Esophagus muscularis mucosa (tissue), 4 donors: ENCODE measurements around the gene TEDDM1. TPM values are rescaled to one million over a fixed set of nuclear protein-coding genes. Genes with fewer than 3 reads are reported as not detected.

Experiments
- DNase-seq: peaks from one replicate; pipeline ENCODE4 v3.0.0-alpha.2; 2017; ENCODE audit errors: extremely low spot score
- H3K27ac ChIP-seq, 4 donors: fragments of 200-600 bp; sonication (generic); replicated peaks in 1 of 4; 1 replicate in 3 of 4; 2 replicates in 1 of 4; pipeline ENCODE4 v1.5.1; 2016 to 2019; ENCODE audit warnings: mild to moderate bottlenecking in 1 of 4
- H3K27me3 ChIP-seq, 4 donors: fragments of 200-600 bp; sonication (generic); one replicate each; pipeline versions ENCODE4 v1.5.1 to v1.6.0; 2016 to 2019
- H3K36me3 ChIP-seq, 4 donors: fragments of 200-600 bp; sonication (generic); one replicate each; pipeline ENCODE4 v1.5.1; 2016 to 2019
- H3K4me1 ChIP-seq, 4 donors: fragments of 200-600 bp; sonication (generic); one replicate each; pipeline ENCODE4 v1.5.1; 2016 to 2019
- H3K4me3 ChIP-seq, 4 donors: fragments of 200-600 bp; sonication (generic); 1 replicate in 2 of 4; 2 replicates in 2 of 4; pipeline ENCODE4 v1.5.1; 2016 to 2019; ENCODE audit warnings: mild to moderate bottlenecking in 4 of 4, moderate library complexity in 1 of 4
- H3K9me3 ChIP-seq, 4 donors: fragments of 200-600 bp; sonication (generic); 1 replicate in 3 of 4; 2 replicates in 1 of 4; pipeline ENCODE4 v1.5.1; 2016 to 2019
- EP300 ChIP-seq: sonication (generic); formaldehyde crosslinking; IDR thresholded peaks from one replicate; pipeline ENCODE4 v1.6.1; 2017; ENCODE audit warnings: antibody characterized with exemption
- POLR2A ChIP-seq: fragments of 450-650 bp; IDR thresholded peaks from one replicate; pipeline ENCODE4 v1.6.1; 2017; ENCODE audit warnings: antibody characterized with exemption, moderate library complexity, mild to moderate bottlenecking, low read depth
- POLR2AphosphoS5 ChIP-seq, 2 donors: sonication (generic); formaldehyde crosslinking; IDR thresholded peaks; one replicate each; pipeline ENCODE4 v1.6.1; 2017; ENCODE audit warnings: antibody characterized with exemption in 2 of 2
- WGBS: methylation state at CpG from one replicate; pipeline ENCODE4 v1.1.5; 2018; 5-methylcytosine and 5-hydroxymethylcytosine counted together
- intact Hi-C: fragments of 100-400 bp; cut with DNase I; formaldehyde crosslinking; loops from one replicate; pipeline ENCODE4 v1.15.1; 2023
- total RNA-seq, 4 donors: library from RNA; depleted of rRNA; stranded (reverse); fragments of >200 nt; gene quantifications; one replicate each; pipeline versions ENCODE4 v1.1.0 to v1.2.1, GENCODE V29; 2016
- TF ChIP-seq, protein P1 (sequence below), 3 experiments: fragments of 200-600 bp in 2 of 3; fragments of 450-650 bp in 1 of 3; sonication (generic) in 2 of 3; IDR thresholded peaks; one replicate each; pipeline ENCODE4 v1.5.1; 2017 to 2019; ENCODE audit warnings: antibody characterized with exemption in 3 of 3, mild to moderate bottlenecking in 2 of 3, moderate library complexity in 1 of 3

The TEDDM1 gene
- total RNA-seq, 4 donors from 2014 or later, result not detected

DNA sequence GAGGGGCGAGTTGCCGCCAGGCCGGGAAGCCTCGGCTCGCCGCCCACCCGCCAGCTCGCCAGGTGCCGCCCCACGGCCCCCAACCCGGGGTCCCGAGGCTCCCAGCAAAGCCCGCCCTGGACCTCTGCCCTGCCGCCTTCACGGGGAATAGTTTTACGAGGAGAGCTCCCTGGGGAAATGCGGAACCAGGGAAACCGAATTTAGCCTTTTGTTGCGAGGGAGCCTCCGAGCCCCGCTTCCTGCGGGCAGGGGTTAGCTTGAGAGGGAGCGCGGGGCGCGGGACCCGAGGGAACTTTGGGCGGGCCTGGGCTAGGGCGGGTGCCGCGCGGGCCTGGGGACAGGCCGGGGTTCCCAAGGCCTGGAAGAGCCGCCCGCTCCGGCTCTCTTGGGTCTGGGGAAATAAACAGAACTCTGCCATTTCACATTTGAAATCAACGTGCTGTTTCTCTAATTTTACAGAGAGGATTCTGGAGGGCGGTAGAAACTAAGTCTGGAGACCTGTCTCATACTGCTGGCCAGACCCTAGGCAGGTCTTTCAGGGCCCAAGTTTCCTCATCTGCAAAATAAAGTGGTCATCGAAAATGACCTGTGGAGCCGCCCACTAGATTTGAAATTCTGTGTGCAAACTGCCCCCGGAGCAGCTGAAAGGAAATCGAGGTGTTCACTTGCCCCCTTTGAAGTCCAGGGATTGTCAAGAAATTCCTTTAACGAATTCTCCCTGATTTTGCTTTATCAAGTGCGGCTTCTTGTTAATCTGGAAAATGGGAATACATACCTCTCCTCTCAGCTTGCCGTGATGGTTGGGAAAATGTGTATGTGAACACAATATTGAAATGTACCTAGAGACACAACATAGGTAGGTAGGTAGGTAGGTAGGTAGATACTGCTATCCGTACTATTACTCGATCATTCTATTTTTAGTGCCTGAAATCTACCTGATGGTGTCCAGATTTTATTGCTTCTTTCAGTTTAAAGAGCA lies 8.1 kb downstream of the TEDDM1 start:
- intact Hi-C loops, result loop anchor here (1.0 to 10.0 kb wide), 3 partner anchors 185 to 1242 kb away; partner anchors contain the start of gene ARPC5
- peak; percentile 94 for DNase-seq
- H3K27me3 ChIP-seq, result peaks cover 0 to 4% (median 0%) of the 10 kb centered on the region in 4 donors
- TF ChIP-seq POLR2A, result no peak
- no peak for TF ChIP-seq POLR2AphosphoS5 (IDR thresholded peaks at IDR 0.05)
- TF ChIP-seq, protein P1, sequence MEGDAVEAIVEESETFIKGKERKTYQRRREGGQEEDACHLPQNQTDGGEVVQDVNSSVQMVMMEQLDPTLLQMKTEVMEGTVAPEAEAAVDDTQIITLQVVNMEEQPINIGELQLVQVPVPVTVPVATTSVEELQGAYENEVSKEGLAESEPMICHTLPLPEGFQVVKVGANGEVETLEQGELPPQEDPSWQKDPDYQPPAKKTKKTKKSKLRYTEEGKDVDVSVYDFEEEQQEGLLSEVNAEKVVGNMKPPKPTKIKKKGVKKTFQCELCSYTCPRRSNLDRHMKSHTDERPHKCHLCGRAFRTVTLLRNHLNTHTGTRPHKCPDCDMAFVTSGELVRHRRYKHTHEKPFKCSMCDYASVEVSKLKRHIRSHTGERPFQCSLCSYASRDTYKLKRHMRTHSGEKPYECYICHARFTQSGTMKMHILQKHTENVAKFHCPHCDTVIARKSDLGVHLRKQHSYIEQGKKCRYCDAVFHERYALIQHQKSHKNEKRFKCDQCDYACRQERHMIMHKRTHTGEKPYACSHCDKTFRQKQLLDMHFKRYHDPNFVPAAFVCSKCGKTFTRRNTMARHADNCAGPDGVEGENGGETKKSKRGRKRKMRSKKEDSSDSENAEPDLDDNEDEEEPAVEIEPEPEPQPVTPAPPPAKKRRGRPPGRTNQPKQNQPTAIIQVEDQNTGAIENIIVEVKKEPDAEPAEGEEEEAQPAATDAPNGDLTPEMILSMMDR (IDR thresholded peaks at IDR 0.05), result no peak
- no peak for TF ChIP-seq EP300
- peak overlapping the region; percentile 83 to 96 (median 96) for H3K4me3 ChIP-seq
- no peaks in the 10 kb centered on the region for H3K9me3 ChIP-seq
- WGBS, result 27% methylated on average over 23 of the region's 47 CpGs
- peaks cover 39 to 55% (median 48%) of the 10 kb centered on the region in 4 donors for H3K4me1 ChIP-seq
- peaks cover 19 to 32% (median 26%) of the 10 kb centered on the region in 4 donors for H3K36me3 ChIP-seq
- peak overlapping the region; percentile 97 to 99 (median 98) for H3K27ac ChIP-seq

DNA sequence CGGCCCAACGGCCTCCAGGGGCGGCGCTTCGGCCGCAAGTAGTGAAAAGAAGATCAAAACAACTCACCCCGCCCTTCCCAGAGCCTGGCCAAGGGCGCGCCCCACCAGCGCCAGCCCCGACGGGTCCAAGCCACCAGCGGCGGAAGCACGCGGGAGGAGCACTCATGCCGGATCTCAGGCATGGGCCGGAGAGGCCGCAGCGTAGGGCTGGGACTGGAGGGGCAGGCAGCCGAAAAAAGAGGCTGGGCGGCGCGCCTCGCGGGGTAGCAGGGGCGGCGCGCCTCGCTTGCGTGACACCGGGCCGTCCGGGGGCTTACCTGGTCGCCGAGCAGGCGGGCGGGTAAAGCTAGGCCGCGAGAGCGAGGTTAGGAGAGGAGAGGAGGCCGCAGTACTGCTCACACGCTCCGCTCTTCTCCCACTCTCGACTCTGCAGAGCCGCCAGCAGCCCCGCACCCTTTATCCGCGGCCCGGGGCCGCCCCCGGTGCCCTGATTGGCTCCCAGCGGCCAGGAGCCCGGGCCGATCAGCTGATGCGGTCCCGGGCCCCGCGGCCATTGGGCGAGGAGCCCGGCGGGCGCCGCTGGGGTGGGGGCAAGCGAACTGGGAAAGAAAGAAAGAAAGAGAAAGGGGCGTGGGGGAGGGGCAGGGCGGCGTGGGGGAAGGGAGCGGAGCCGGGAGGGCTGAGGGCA lies 9.0 kb downstream of the TEDDM1 start, which contains the start of gene GLUL:
Gene GLUL (minus strand): TSS at position 429 of the 688 bp plus-strand sequence. CDS start 3,053 bp downstream, outside the sequence.
- peaks cover 42 to 56% (median 49%) of the 10 kb centered on the region in 4 donors for H3K4me1 ChIP-seq
- H3K36me3 ChIP-seq, result peaks cover 27 to 40% (median 34%) of the 10 kb centered on the region in 4 donors
- H3K27me3 ChIP-seq, result peaks cover 0 to 4% (median 0%) of the 10 kb centered on the region in 4 donors
- H3K4me3 ChIP-seq, result peak within 1 kb of the TSS; percentile 83 to 96 (median 96)
- H3K27ac ChIP-seq, result peak within 1 kb of the TSS; percentile 97 to 99 (median 98)
- peak; percentile 99 for DNase-seq
- WGBS, result 0% methylated on average over 24 of the region's 70 CpGs
- intact Hi-C loops, result loop anchor here (1.0 to 10.0 kb wide), 4 partner anchors 101 to 1243 kb away; partner anchors contain the start of gene ARPC5
- TF ChIP-seq POLR2AphosphoS5 (IDR thresholded peaks at IDR 0.05) (peak; percentile 96 to 100), POLR2A (peak; percentile 99), EP300 (no peak)
- TF ChIP-seq, protein P1 (IDR thresholded peaks at IDR 0.05), result no peak
- no peaks in the 10 kb centered on the region for H3K9me3 ChIP-seq

DNA sequence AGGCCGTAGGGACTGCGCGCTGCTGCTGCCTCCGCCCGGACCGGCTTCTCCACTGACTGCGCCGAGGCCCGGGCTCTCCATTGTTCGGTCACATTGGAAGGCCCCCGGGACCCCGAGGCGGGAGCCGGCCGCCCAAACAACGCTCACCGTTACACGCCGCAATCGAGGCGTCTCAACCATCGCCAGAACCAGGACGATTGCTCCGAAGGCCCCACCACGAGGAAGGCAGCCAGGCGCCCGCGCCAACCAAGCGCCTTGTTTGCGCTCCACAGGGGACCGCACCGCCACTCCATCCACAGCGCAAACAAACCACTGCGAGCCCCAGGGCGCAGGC lies 9.5 kb downstream of the TEDDM1 start:
- intact Hi-C loops, result loop anchor here (2.0 to 10.0 kb wide), 3 partner anchors 100 to 1244 kb away; partner anchors contain the start of gene ARPC5
- Histone ChIP-seq H3K36me3 (peaks cover 32 to 45% (median 39%) of the 10 kb centered on the region in 4 donors), H3K4me3 (peak overlapping the region; percentile 83 to 96 (median 96)), H3K27ac (peak overlapping the region; percentile 97 to 99 (median 98)), H3K9me3 (no peaks in the 10 kb centered on the region), H3K4me1 (peaks cover 42 to 56% (median 49%) of the 10 kb centered on the region in 4 donors), H3K27me3 (peaks cover 0 to 4% (median 0%) of the 10 kb centered on the region in 4 donors)
- no peak for DNase-seq
- TF ChIP-seq, protein P1 (IDR thresholded peaks at IDR 0.05), result peak in 1 of 3 experiments; percentile 37
- TF ChIP-seq POLR2AphosphoS5 (IDR thresholded peaks at IDR 0.05) (no peak), EP300 (no peak)
- WGBS, result 0% methylated on average over 6 of the region's 35 CpGs

DNA sequence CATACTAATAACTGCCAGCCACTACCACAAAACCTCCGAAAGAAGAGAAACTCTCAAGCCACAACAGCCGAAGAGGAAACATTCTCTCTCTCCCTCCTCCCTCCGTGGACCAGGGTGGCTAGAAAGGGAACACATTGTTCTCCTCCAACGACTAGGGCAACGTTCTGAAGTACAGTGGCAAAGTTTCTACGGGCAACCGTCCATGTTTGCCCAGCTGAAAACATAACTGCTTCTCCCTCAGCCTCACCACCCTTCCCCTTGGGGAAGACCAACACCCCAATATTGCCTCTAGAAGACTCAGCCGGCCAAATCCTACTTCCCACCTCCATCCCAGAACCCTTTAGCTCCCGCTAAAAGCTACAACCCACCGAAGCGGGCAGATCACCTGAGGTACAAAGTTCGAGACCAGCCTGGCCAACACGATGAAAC lies 10.8 kb downstream of the TEDDM1 start:
- H3K27ac ChIP-seq, result peak overlapping the region; percentile 97 to 99 (median 98)
- peaks cover 46 to 59% (median 53%) of the 10 kb centered on the region in 4 donors for H3K36me3 ChIP-seq
- 5% methylated on average over 13 of the region's 13 CpGs for WGBS
- H3K4me1 ChIP-seq, result peaks cover 47 to 66% (median 55%) of the 10 kb centered on the region in 4 donors
- no peak for DNase-seq
- peaks cover 0 to 4% (median 0%) of the 10 kb centered on the region in 4 donors for H3K27me3 ChIP-seq
- TF ChIP-seq POLR2A, result peak; percentile 6
- TF ChIP-seq, protein P1 (IDR thresholded peaks at IDR 0.05), result no peak
- no peak for TF ChIP-seq EP300
- TF ChIP-seq POLR2AphosphoS5 (IDR thresholded peaks at IDR 0.05), result peak; percentile 58 to 60
- H3K9me3 ChIP-seq, result no peaks in the 10 kb centered on the region
- peak overlapping the region; percentile 83 to 96 (median 96) for H3K4me3 ChIP-seq
- intact Hi-C loops, result loop anchor here (2.0 to 10.0 kb wide), 3 partner anchors 99 to 1245 kb away; partner anchors contain the start of gene ARPC5
